Measurements from ENCODE around the gene GNAI2. TPM values are rescaled to one million over a fixed set of nuclear protein-coding genes. Genes with fewer than 3 reads are reported as not detected.

Gene GNAI2
- polyA plus RNA-seq, 3 donors = 914 to 1,492 (median 1,165) TPM

DNA sequence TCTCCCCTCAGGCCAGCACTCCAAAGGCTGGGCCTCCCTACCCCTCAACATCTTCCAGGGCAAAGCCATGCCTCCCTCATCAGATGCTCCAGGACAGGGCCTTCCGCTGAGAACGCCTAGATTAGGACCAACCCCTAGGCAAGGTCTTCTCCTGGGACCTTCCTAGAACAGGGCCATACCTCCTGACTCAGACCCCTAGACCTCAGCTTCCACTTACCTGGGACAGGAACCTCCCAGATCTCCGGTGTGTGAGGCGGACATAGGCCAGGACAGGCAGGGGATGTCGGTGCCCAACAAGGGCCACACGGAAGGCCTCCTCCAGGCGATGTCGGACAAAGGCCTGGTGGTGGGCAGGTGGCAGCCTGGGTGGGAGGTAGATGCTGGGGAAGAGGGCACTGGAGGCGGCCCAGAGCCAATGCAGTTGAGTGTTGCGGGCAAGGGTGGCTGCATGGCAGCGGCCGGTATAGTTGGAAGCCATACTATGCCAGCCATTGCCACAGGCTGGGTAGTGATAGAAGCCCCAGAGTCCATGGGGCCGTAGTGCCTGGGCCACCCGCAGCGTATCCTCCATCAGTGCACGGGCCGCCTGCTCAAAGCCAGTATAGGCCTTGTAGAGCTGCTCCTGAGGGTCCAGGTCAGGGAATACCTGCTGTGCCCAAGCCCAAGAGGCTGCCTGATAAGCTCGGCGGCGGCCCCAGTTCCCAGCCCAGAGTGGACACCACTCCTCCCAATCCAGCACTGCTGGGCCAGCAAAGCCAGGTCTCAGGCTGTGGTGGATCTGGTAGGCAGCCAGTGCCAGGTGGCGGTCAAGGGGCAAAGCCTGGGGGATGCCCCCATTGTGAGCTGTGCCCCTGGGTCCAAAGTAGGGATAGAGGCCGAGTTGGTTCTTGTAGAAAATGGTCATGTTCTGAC is 58.7 kb downstream of the GNAI2 start:
- Histone ChIP-seq H3K9me3 (replicated peaks in 1 of 2; ENCODE audit: control insufficient read depth in 1 of 2, insufficient read depth in 1 of 2, low read length in 2 of 2) (no peaks in the 10 kb centered on the region), H3K4me3 (replicated peaks in 1 of 3; ENCODE audit: low read depth in 2 of 3, low read length in 3 of 3) (no peak overlapping the region), H3K36me3 (replicated peaks in 1 of 2; ENCODE audit: control insufficient read depth in 1 of 2, insufficient read depth in 2 of 2, low read length in 2 of 2) (peaks cover 5 to 8% of the 10 kb centered on the region in 2 donors), H4K20me1 (ENCODE audit: insufficient read depth, low read length) (no peaks in the 10 kb centered on the region), H3K4me1 (ENCODE audit: control insufficient read depth in 1 of 2, insufficient read depth in 2 of 2, low read length in 2 of 2) (peaks cover 33 to 43% of the 10 kb centered on the region in 2 donors), H3K27ac (ENCODE audit: low read depth in 1 of 2, low read length in 2 of 2) (no peak overlapping the region), H3K9ac (ENCODE audit: insufficient read depth, low read length, poor library complexity, severe bottlenecking) (no peak overlapping the region), H3K27me3 (ENCODE audit: control insufficient read depth in 2 of 2, insufficient read depth in 2 of 2, low read length in 2 of 2) (no peaks in the 10 kb centered on the region), H2AFZ (ENCODE audit: insufficient read depth, low read depth, low read length, poor library complexity, severe bottlenecking) (no peak overlapping the region), H3K79me2 (ENCODE audit: insufficient read depth, low read length) (peaks cover 41% of the 10 kb centered on the region), H3K4me2 (replicated peaks; ENCODE audit: extremely low read depth, low read length, poor library complexity, severe bottlenecking) (no peak overlapping the region)
- H3K4me3 Mint-ChIP-seq = no peak overlapping the region
- peaks cover 33% of the 10 kb centered on the region for H3K4me1 Mint-ChIP-seq
- peak overlapping the region in 1 of 7 donors; percentile 32 for H3K27ac Mint-ChIP-seq
- peaks cover 3 to 17% of the 10 kb centered on the region in 2 donors for H3K36me3 Mint-ChIP-seq
- DNase-seq = peak in 1 of 3 donors; percentile 5
- TF ChIP-seq, protein P1, sequence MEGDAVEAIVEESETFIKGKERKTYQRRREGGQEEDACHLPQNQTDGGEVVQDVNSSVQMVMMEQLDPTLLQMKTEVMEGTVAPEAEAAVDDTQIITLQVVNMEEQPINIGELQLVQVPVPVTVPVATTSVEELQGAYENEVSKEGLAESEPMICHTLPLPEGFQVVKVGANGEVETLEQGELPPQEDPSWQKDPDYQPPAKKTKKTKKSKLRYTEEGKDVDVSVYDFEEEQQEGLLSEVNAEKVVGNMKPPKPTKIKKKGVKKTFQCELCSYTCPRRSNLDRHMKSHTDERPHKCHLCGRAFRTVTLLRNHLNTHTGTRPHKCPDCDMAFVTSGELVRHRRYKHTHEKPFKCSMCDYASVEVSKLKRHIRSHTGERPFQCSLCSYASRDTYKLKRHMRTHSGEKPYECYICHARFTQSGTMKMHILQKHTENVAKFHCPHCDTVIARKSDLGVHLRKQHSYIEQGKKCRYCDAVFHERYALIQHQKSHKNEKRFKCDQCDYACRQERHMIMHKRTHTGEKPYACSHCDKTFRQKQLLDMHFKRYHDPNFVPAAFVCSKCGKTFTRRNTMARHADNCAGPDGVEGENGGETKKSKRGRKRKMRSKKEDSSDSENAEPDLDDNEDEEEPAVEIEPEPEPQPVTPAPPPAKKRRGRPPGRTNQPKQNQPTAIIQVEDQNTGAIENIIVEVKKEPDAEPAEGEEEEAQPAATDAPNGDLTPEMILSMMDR (IDR thresholded peaks at IDR 0.05) = no peak
- no peaks in the 10 kb centered on the region for H3K27me3 Mint-ChIP-seq (ENCODE audit: low read depth in 3 of 3)
- intact Hi-C loops (cut with micrococcal nuclease) = loop anchor here (5.0 kb wide), 1 partner anchor 43 kb away; no protein-coding TSS in a partner anchor
- 97% methylated on average over 22 of the region's 22 CpGs for WGBS (ENCODE audit: insufficient coverage)
- H3K9me3 Mint-ChIP-seq = no peaks in the 10 kb centered on the region

- Histone ChIP-seq H4K20me1 (ENCODE audit: insufficient read depth, low read length) (no peaks in the 10 kb centered on the region), H3K27ac (ENCODE audit: low read depth in 1 of 2, low read length in 2 of 2) (no peak overlapping the region), H3K4me1 (ENCODE audit: control insufficient read depth in 1 of 2, insufficient read depth in 2 of 2, low read length in 2 of 2) (peaks cover 44 to 54% of the 10 kb centered on the region in 2 donors), H3K27me3 (ENCODE audit: control insufficient read depth in 2 of 2, insufficient read depth in 2 of 2, low read length in 2 of 2) (no peaks in the 10 kb centered on the region), H3K4me2 (replicated peaks; ENCODE audit: extremely low read depth, low read length, poor library complexity, severe bottlenecking) (no peak overlapping the region), H3K36me3 (replicated peaks in 1 of 2; ENCODE audit: control insufficient read depth in 1 of 2, insufficient read depth in 2 of 2, low read length in 2 of 2) (no peaks in the 10 kb centered on the region), H3K4me3 (replicated peaks in 1 of 3; ENCODE audit: low read depth in 2 of 3, low read length in 3 of 3) (no peak overlapping the region), H3K9me3 (replicated peaks in 1 of 2; ENCODE audit: control insufficient read depth in 1 of 2, insufficient read depth in 1 of 2, low read length in 2 of 2) (no peaks in the 10 kb centered on the region), H2AFZ (ENCODE audit: insufficient read depth, low read depth, low read length, poor library complexity, severe bottlenecking) (no peak overlapping the region), H3K79me2 (ENCODE audit: insufficient read depth, low read length) (peaks cover 37% of the 10 kb centered on the region), H3K9ac (ENCODE audit: insufficient read depth, low read length, poor library complexity, severe bottlenecking) (no peak overlapping the region)
- Mint-ChIP-seq H3K27ac (peak overlapping the region in 2 of 7 donors; percentile 28 to 83), H3K4me1 (peaks cover 42% of the 10 kb centered on the region), H3K27me3 (ENCODE audit: low read depth in 3 of 3) (no peaks in the 10 kb centered on the region), H3K9me3 (no peaks in the 10 kb centered on the region), H3K36me3 (peaks cover 3 to 9% of the 10 kb centered on the region in 2 donors), H3K4me3 (no peak overlapping the region)
- peak in 1 of 3 donors; percentile 3 for DNase-seq
- intact Hi-C loops (cut with micrococcal nuclease) = loop anchor here (5.0 kb wide), 1 partner anchor 42 kb away; no protein-coding TSS in a partner anchor
- WGBS (ENCODE audit: insufficient coverage) = 97% methylated on average over 7 of the region's 8 CpGs
- TF ChIP-seq, protein P1 (IDR thresholded peaks at IDR 0.05) = no peak
Observed at GRCh38 chr3:50295553-50296431, 59.8 kb downstream of the GNAI2 start.
